ENCODE data around the gene C19orf67.

C19orf67 gene

GRCh38 chr19:14088634-14089411 lies 3.2 kb upstream of the C19orf67 start:
- ATAC-seq (replicated peaks), result no peak
- Mint-ChIP-seq H3K4me3 (peak overlapping the region; percentile 57 to 65), H3K36me3 (ENCODE audit: insufficient read depth) (peaks cover 31% of the 10 kb centered on the region), H3K27ac (peak overlapping the region; percentile 50 to 88), H3K4me1 (ENCODE audit: low read depth in 2 of 2) (peaks cover 14% of the 10 kb centered on the region in 2 donors), H3K9me3 (no peaks in the 10 kb centered on the region), H3K27me3 (no peaks in the 10 kb centered on the region)
- no peak for DNase-seq

GRCh38 chr19:14086098-14086497 lies 515 bp upstream of the C19orf67 start:
- Mint-ChIP-seq H3K36me3 (ENCODE audit: insufficient read depth) (peaks cover 26% of the 10 kb centered on the region), H3K4me1 (ENCODE audit: low read depth in 2 of 2) (peaks cover 9 to 16% of the 10 kb centered on the region in 2 donors), H3K27me3 (no peaks in the 10 kb centered on the region), H3K4me3 (no peak overlapping the region), H3K27ac (no peak overlapping the region), H3K9me3 (no peaks in the 10 kb centered on the region)
- ATAC-seq (replicated peaks) (no peak), DNase-seq (no peak)

- Mint-ChIP-seq H3K9me3 (no peaks in the 10 kb centered on the region), H3K27me3 (no peaks in the 10 kb centered on the region), H3K4me1 (ENCODE audit: low read depth in 2 of 2) (peaks cover 9 to 14% of the 10 kb centered on the region in 2 donors), H3K4me3 (peak overlapping the region in 1 of 2 donors; percentile 95), H3K27ac (peak overlapping the region; percentile 22 to 65), H3K36me3 (ENCODE audit: insufficient read depth) (peaks cover 7% of the 10 kb centered on the region)
- ATAC-seq (replicated peaks), result no peak
- DNase-seq, result no peak
These were observed 3.0 kb downstream of the C19orf67 start for GRCh38 chr19:14082675-14082960.

DNA sequence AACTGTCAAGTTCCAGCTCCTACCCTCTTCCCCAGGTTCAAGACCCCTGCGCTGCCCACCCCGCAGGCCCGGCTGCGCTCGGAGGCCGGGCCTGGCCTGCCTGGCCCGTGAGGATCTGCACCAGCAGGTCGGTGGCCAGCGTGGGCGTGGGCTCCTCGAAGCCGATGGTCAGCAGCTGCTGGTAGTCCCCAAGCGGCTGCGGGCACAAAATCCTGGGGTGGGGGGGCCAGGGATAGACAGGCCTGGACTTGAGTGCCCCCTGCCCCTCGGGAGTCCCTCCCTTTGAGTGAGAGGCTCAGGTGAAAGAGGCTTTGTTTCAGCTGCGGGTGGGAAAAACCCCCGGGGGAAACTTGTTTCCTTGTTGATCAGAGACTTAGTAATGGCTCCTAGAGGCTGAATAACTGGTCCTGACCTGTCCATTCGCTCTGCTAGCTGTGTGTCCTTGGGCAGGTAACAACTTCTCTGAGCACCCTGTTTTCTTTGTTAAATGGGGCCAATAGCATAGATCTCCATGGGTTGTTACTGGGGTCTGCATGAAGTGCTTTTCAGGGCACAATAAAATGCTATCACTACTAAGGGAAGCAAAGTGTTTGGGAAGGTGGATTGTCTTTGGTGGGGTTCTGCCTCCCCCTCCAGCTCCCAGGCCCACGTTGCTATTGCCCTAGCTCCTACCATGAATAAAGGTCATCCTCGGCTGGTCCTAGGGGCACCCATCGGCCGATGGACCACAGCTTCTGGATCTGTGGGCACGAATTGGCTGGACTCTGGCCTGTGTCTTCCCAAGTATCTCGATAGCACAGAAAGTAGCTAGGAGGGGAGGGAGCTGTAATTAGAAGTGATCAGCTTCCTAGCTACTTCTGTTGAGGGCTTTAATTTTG lies 3.5 kb downstream of the C19orf67 start:
- H3K27me3 Mint-ChIP-seq, result no peaks in the 10 kb centered on the region
- ATAC-seq (replicated peaks) (peak; percentile 20), DNase-seq (peak; percentile 25 to 29 (median 28))
- H3K9me3 Mint-ChIP-seq, result no peaks in the 10 kb centered on the region
- peaks cover 7% of the 10 kb centered on the region for H3K36me3 Mint-ChIP-seq (ENCODE audit: insufficient read depth)
- H3K4me3 Mint-ChIP-seq, result peak overlapping the region; percentile 91 to 95
- H3K27ac Mint-ChIP-seq, result peak overlapping the region; percentile 90 to 96
- H3K4me1 Mint-ChIP-seq (ENCODE audit: low read depth in 2 of 2), result peaks cover 9 to 14% of the 10 kb centered on the region in 2 donors

DNA sequence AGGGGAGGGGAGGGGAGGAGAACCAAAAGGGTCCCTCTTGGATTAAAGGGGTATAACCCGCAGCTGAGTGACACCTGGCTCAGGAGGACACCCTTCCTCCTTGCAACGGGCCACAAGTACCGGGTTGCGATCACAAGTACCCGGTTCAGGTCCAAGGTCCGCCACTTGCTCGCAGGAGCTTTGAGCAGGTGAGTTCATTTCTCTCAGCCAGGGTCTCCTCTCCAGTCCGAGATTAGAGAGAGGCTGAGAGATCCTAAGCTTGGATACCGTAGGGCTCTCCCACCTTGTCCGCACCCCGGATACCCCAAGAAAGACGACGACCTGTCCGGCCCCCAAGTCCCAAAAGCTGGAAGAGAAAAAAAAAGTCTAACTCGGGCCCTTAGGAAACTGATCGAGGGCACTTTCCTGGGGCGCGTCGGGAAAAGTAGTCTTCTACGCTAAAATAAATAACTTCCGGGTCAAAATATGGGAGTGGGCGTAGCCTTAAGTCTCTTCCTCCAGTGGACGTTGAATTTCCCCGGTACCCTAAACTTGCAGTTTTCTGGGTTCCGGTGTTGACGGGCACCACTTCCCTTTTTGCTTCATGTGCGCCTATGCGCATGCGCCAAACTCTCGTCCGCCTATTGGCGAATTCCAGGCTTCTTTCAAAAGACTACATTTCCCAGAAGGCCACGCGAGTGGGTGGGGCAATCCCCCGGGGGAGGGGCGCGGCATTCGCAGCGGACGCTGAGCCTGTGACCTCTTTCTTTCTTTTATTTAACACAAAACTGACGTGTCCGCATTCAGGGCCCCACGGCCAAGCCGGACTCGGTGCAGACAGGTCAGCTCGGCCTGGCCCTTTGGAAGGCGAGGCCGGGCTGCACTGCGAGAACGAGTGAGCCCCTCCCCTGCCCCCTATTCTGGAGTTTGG lies 4.4 kb downstream of the C19orf67 start:
- no peaks in the 10 kb centered on the region for H3K27me3 Mint-ChIP-seq
- no peaks in the 10 kb centered on the region for H3K9me3 Mint-ChIP-seq
- H3K27ac Mint-ChIP-seq, result peak overlapping the region; percentile 90 to 96
- peak; percentile 99 to 100 (median 100) for DNase-seq
- H3K4me3 Mint-ChIP-seq, result peak overlapping the region; percentile 91 to 95
- ATAC-seq (replicated peaks), result peak; percentile 94
- H3K36me3 Mint-ChIP-seq (ENCODE audit: insufficient read depth), result peaks cover 7% of the 10 kb centered on the region
- H3K4me1 Mint-ChIP-seq (ENCODE audit: low read depth in 2 of 2), result peaks cover 9 to 14% of the 10 kb centered on the region in 2 donors

DNA sequence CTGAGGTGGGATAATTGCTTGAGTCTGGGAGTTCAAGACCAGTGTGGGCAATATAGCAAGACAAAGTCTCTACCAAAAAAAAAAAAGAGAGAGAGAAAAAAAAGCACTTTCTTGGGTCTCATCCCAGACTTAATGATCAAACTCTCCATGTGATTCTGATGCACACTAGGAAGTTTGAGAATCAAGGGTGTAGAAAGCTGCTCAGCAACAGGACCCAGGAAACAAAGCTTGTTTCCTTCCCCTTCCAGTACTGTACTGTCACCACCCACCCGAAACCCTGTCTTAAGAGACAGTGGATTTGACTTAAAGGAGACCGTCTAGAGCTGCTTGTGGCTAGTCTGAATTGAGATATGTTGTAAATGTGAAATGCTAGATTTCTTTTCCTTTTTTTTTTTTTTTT lies 7.2 kb downstream of the C19orf67 start:
- Mint-ChIP-seq H3K27me3 (no peaks in the 10 kb centered on the region), H3K9me3 (no peaks in the 10 kb centered on the region), H3K27ac (no peak overlapping the region), H3K4me1 (ENCODE audit: low read depth in 2 of 2) (peaks cover 19 to 32% of the 10 kb centered on the region in 2 donors), H3K4me3 (no peak overlapping the region), H3K36me3 (ENCODE audit: insufficient read depth) (peaks cover 11% of the 10 kb centered on the region)
- no peak for ATAC-seq (replicated peaks)
- no peak for DNase-seq

GRCh38 chr19:14073925-14074838 lies 11.4 kb downstream of the C19orf67 start:
- Mint-ChIP-seq H3K27ac (peak overlapping the region; percentile 90), H3K4me3 (peak overlapping the region; percentile 99), H3K36me3 (ENCODE audit: insufficient read depth) (peaks cover 3% of the 10 kb centered on the region), H3K4me1 (ENCODE audit: low read depth in 2 of 2) (peaks cover 13 to 18% of the 10 kb centered on the region in 2 donors), H3K27me3 (no peaks in the 10 kb centered on the region), H3K9me3 (no peaks in the 10 kb centered on the region)
- peak; percentile 5 for ATAC-seq (replicated peaks)
- DNase-seq, result no peak

DNA sequence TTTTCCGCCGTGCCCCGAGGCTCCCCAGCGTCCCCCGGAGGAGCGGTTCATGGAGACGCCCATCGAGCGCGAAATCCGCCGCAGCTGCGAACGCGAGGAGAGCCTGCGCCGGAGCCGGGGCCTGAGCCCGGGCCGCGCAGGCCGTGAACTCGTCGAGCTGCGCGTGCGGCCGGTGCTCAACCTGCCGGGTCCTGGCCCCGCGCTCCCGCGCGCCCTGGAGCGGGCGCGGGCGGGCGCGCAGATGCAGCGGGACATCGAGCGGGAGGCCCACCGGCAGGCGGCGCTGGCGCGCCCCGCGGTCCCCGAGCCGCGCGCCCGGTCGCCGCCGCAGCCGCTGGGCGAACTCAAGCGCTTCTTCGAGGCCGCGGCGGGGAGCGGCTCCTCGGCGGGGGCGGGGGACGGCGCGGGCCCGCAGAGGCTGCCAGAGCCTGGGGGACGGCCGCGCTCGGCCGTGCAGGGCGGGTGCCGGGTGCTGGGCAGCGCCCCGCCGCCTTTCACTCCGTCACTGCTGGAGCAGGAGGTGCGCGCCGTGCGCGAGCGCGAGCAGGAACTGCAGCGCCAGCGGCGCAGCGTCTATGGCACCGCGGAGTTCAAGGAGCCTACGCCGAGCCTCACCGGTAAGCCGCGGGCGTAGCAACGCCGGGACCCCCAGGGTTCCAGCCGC lies 12.2 kb downstream of the C19orf67 start:
- DNase-seq, result peak; percentile 71 to 78 (median 76)
- Mint-ChIP-seq H3K9me3 (no peaks in the 10 kb centered on the region), H3K27ac (peak overlapping the region; percentile 90), H3K4me3 (peak overlapping the region; percentile 99), H3K27me3 (no peaks in the 10 kb centered on the region), H3K4me1 (ENCODE audit: low read depth in 2 of 2) (peaks cover 13 to 18% of the 10 kb centered on the region in 2 donors), H3K36me3 (ENCODE audit: insufficient read depth) (peaks cover 3% of the 10 kb centered on the region)
- ATAC-seq (replicated peaks), result peak; percentile 74

DNA sequence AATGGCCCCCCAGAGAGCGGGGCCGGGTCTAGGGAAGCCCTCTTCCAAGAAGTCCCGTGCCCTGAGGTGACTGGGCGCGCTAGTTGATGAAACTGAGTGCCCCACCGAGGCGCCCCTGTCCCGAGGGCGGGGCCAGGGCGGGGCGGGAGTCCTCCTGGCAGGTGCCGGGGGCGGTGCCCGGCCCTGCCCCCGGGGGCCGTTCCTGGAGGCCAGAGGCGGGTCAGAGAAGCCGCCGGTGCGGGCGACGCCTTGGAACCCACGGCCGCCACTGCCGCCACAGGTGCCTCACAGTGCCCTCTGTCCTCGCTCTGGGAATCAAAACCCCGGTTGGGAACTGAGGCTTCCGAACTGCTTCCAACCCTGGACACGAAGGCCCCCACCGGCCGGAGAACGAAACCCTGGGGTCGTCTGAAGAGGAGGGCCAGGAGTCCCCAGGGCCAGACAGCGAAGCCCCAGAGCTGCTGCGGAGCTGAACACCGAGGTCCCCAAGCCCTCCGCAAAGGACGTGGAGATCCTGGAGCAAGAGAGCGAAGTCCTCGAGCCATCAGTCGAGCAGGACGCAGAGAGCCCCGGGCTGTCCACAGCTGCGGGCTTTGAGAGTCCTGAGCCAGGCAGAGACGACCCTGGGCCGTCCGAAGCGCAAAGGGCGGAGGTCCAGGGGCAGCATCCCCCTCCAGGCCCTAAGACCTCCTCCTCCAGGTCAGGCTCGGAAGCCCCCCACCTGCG lies 12.9 kb downstream of the C19orf67 start, which contains the start of gene MISP3:
TSS of gene MISP3 (plus strand) at position 252 of the 726 bp plus-strand sequence. CDS start 524 bp downstream, outside the sequence.
- H3K27me3 Mint-ChIP-seq, result no peaks in the 10 kb centered on the region
- H3K36me3 Mint-ChIP-seq (ENCODE audit: insufficient read depth), result peaks cover 3% of the 10 kb centered on the region
- peak within 1 kb of the TSS; percentile 90 for H3K27ac Mint-ChIP-seq
- peaks cover 13 to 18% of the 10 kb centered on the region in 2 donors for H3K4me1 Mint-ChIP-seq (ENCODE audit: low read depth in 2 of 2)
- no peaks in the 10 kb centered on the region for H3K9me3 Mint-ChIP-seq
- H3K4me3 Mint-ChIP-seq, result peak within 1 kb of the TSS; percentile 99
- no peak for DNase-seq
- no peak for ATAC-seq (replicated peaks)

DNA sequence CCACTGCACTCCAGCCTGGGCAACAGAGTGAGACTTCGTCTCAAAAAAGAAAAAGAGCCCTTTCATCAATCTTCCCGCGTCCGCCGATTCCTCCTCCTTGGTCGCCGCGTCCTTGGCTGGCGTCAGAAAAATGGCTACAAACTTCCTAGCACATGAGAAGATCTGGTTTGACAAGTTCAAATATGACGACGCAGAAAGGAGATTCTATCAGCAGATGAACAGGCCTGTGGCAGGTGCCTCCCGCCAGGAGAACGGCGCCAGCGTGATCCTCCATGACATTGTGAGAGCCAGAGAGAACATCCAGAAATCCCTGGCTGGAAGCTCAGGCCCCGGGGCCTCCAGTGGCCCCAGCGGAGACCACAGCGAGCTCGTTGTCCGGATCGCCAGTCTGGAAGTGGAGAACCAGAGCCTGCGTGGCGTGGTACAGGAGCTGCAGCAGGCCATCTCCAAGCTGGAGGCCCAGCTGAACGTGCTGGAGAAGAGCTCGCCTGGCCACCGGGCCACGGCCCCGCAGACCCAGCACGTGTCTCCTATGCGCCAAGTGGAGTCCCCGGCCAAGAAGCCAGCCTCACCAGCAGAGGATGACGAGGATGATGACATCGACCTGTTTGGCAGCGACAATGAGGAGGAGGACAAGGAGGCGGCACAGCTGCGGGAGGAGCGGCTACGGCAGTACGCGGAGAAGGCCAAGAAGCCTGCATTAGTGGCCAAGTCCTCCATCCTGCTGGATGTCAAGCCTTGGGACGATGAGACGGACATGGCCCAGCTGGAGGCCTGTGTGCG lies 15.1 kb downstream of the C19orf67 start:
- peaks cover 15 to 17% of the 10 kb centered on the region in 2 donors for H3K4me1 Mint-ChIP-seq (ENCODE audit: low read depth in 2 of 2)
- H3K9me3 Mint-ChIP-seq, result no peaks in the 10 kb centered on the region
- H3K4me3 Mint-ChIP-seq, result peak overlapping the region; percentile 4 to 49
- H3K27ac Mint-ChIP-seq, result no peak overlapping the region
- no peak for DNase-seq
- peaks cover 8 to 11% of the 10 kb centered on the region in 2 donors for H3K27me3 Mint-ChIP-seq
- peaks cover 3% of the 10 kb centered on the region for H3K36me3 Mint-ChIP-seq (ENCODE audit: insufficient read depth)
- ATAC-seq (replicated peaks), result no peak

DNA sequence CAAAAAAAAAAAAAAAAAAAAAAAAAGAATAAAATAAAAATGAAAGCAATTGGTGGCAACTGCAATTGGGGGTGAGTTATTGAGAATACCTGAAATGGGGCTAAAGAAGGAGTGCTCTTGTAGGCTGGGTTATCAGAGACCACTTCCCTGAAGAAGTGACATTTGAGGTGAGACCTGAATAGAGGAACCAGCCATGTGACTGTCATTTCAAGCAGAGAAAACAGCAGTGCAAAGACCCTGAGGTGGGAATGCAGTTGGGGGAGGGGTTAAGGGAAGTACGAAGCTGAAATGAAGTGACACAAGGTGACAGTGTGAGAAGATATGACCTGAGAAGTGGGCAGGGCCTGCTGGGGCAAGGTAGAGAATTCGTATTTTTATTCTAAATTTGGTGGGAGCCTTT lies 19.4 kb downstream of the C19orf67 start:
- no peaks in the 10 kb centered on the region for H3K9me3 Mint-ChIP-seq
- H3K36me3 Mint-ChIP-seq (ENCODE audit: insufficient read depth), result peaks cover 2% of the 10 kb centered on the region
- ATAC-seq (replicated peaks) (no peak), DNase-seq (no peak)
- H3K4me3 Mint-ChIP-seq, result no peak overlapping the region
- peaks cover 0 to 2% of the 10 kb centered on the region in 2 donors for H3K4me1 Mint-ChIP-seq (ENCODE audit: low read depth in 2 of 2)
- no peak overlapping the region for H3K27ac Mint-ChIP-seq
- H3K27me3 Mint-ChIP-seq, result peaks cover 8 to 21% of the 10 kb centered on the region in 2 donors
